SU-DHL-6 (cell line): ENCODE results near the gene XCL2.

Source experiments
- CTCF ChIP-seq: fragments of 200-600 bp; sonication (generic); IDR thresholded peaks from one replicate; pipeline ENCODE4 v1.5.1; 2017; ENCODE audit warnings: antibody characterized with exemption, mild to moderate bottlenecking, low read length, moderate library complexity; ENCODE audit not compliant: insufficient read depth, poor library complexity, severe bottlenecking
- EZH2phosphoT487 ChIP-seq: fragments of 200-600 bp; sonication (generic), shearing (Covaris generic); conservative IDR thresholded peaks from 2 replicates; pipeline ENCODE4 v1.6.1; 2018; ENCODE audit warnings: mild to moderate bottlenecking, antibody characterized with exemption, low read length, moderate library complexity, mixed read lengths

- TF ChIP-seq CTCF, result no peak
- no peak for TF ChIP-seq EZH2phosphoT487
These were observed 23.8 kb upstream of the XCL2 start for GRCh38 chr1:168567568-168567967.
